ENCODE results near the gene MRM3. TPM values are rescaled to one million over a fixed set of nuclear protein-coding genes. Genes with fewer than 3 reads are reported as not detected.
"Not testable (repeated sequence)": the region's sequence is repeated elsewhere in the genome, so short reads cannot be mapped to it uniquely, and the experiment has no call there.

MRM3 gene
- total RNA-seq, 1 experiment from 2014 or later, result 23.9 TPM

DNA sequence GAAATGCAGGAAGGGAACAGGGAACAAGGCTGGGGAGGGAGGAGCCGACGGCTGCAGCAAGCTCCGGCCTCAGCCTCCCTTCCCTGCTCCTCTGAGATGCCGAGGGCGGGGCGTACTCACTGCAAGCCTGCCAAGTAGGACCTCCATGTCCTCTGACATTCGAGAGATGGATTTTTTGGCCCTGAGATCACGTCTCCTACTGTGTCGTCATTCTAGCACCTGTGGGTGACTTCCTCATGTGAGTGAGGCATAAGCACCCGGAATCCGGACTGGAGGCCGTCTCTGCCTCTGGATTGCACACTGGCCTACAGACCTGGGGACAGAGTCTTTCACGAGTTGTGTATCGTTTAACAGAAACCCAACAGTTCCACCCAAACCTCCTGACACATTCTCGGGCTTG lies 14.5 kb downstream of the MRM3 start:
- DNase-seq (ENCODE audit: low read depth), result no peak

DNA sequence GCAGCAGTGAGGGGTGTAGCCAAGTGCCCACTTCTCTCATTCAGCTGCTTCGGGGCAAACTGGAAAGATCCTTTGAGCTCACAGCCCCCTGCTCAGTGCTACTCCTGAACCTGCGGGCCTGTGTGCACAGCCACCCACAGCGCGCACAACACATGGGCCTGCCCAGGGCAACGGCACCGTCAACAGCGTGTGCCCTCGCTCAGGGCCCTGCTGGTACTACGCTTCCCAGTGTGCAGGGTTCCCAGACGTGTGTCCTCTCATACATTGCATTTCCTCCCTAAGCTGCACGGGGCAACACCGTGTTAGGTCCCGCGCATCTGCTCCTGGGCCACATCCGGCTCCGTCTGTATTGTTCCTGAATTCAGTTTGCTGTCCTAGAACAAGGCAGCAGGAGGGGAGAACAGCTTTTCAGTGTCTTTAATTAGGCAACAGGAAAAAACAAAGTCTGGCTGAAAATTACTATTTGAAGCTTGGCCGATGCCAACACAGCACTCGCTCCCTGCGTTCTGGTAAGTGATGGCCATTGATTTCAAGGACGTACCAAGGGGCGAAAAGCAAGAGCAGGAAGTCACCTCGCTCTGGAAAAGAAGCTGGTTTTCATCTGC lies 15.2 kb downstream of the MRM3 start:
- DNase-seq (ENCODE audit: low read depth), result no peak

DNA sequence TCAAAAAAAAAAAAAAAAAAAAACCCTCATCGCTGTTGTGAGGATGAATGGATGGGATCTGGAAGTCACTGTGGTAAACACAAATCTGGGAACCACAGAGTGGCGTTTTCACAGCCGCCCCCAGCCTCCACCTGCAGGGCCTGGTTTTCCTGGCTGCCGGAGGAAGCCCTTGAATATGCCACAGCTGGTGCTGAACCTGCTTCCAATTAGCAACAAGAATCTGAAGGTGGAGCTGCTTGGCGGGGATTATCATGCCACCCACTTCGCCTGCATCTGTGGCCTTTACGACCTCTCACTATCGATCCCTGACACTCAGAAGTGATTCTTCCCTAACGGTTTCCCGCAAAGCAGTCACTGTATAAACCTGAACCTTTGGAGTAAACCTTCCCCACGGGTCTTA lies 16.1 kb downstream of the MRM3 start:
- DNase-seq (ENCODE audit: low read depth), result no peak

DNA sequence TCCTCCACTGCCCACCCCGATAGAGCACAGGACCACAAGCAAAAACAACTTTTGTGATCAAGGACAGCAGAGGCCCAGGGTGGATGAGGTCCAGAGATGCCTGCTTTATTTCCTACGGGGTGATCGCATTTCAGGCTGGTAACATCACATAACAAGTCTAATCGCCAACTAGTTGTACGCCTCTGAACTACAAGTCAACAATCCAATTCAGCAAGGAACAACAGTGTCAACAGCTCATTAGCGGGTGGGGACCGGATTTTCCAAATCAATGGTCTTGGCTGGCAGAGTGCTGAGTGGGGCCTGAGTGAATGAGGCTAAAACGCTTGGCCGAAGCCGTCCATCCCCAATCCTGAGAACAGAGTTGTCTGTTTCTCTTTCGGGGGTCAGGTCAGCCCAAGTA lies 17.1 kb downstream of the MRM3 start:
- DNase-seq (ENCODE audit: low read depth), result no peak

DNA sequence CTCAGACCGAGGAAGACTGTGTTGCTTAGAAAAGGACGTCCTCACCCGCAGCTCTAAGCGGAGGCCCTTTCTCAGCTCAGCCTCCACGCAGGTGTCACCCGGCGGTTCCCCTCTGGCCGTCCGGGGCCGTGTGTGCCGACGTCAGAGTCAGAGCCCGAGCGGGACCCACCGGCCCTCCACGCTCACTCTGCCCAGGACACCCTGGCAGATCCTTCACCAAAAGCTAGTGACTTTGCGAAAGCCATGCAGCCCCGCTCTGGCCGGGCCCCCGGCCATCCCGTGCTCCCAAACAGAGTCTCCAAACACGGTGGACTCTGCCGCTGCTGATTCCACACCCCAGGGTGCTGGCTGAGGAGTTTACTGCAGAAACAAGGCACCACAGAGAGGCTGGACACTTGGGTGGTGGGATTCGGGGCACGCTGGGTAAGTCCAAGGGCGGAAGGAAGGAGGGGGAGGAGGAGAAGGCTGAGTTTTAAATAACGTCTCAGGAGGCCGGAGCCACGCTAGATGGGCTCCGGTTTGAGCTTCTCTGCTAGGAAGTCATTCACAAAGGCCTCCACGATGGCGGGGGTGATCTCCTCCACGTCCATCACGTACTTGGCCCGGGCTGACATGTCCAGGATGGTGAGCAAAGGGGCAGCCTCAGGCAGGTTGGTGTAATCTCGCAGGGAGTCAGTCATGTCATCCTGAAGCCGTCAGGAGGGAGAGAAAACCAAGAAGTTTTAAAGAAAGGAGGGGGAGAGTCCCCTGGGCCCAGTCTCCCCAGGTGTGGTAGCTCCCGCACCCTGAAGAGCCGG lies 18.5 kb downstream of the MRM3 start:
- no peak for DNase-seq (ENCODE audit: low read depth)

DNA sequence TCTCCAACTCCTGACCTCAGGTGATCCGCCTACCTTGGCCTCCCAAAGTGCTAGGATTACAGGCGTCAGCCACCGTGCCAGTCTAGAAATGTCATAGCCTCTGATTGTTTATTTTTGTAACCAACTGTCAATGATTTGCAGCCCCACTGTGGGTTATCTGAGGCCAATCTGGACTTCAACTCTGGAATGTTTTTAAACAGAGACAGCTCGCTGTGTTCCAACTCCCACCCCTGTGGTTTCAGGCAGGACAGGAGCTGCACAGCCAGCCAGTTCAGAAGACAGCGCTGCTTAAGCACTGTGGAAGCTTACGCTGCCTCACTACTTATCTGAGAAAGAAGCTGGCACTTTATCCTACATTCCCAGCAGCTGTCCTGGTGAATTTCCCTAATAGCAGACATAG lies 19.5 kb downstream of the MRM3 start:
- no peak for DNase-seq (ENCODE audit: low read depth)

DNA sequence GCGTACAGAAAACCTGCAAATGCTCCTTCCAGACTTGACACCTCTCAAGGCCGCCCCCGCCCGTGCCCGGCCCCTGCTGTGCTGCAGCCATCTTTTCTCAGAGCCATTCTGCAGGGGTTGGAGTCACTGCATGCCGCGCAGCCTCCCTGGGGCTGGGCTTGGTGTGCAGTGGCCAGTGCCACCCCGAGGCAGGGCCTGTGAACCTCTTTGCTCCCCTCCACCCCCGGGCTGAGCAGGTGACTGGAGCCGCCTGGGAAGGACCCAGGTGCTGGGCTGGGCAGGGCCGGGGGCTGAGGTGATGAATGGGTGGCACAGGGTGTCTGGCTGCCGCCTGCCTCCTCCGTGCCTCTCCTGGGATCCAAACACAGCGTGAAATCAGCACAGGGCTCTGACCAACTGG lies 20.3 kb downstream of the MRM3 start:
- DNase-seq (ENCODE audit: low read depth), result no peak

DNA sequence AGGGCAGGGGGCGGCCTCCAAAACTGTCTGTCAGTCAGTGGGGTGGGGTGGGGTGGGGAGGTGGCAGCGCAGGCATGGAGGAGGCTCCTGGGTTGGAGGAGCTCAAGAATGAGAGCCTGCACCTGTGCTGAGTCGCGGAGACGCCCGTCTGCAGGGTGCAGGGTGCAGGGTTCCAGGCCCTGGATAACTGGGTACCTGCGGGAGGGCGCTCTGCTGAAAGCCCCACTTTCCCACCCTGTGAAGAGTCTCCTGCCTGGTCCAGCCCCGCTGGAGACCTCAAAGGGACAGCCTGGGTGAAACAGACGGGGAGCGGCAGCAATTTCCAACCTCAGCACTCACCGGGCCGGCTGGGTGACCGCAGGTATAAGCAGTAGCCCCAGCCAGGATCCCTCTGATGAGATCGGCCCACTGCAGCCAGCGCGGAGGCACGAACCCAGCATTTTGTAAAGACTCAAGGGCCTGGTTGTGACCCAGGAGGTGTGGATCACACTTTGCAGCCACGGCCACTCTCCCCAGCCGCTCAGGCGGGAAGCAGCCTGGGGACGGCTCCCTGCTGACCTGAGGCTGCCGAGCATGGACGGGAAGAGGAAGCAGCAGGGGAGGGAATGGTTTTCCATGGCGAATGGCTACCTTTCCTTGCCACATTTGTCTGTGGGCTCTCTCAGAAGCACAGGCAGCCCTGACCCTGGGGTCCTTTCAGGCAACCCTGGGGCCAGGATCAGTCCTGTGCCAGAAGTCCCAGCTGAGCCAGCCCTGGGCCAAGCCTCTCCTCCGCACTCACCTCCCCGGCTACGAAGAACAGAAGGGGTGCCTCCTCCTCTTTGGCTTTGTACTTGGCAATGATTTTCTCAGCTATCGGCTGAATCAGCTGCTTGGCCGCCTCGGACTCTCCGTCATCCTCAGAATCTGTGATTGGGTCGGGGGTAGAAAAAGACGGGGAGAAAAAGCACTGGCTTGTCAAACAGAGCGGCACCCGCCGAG lies 21.0 kb downstream of the MRM3 start:
- no peak for DNase-seq (ENCODE audit: low read depth)

DNA sequence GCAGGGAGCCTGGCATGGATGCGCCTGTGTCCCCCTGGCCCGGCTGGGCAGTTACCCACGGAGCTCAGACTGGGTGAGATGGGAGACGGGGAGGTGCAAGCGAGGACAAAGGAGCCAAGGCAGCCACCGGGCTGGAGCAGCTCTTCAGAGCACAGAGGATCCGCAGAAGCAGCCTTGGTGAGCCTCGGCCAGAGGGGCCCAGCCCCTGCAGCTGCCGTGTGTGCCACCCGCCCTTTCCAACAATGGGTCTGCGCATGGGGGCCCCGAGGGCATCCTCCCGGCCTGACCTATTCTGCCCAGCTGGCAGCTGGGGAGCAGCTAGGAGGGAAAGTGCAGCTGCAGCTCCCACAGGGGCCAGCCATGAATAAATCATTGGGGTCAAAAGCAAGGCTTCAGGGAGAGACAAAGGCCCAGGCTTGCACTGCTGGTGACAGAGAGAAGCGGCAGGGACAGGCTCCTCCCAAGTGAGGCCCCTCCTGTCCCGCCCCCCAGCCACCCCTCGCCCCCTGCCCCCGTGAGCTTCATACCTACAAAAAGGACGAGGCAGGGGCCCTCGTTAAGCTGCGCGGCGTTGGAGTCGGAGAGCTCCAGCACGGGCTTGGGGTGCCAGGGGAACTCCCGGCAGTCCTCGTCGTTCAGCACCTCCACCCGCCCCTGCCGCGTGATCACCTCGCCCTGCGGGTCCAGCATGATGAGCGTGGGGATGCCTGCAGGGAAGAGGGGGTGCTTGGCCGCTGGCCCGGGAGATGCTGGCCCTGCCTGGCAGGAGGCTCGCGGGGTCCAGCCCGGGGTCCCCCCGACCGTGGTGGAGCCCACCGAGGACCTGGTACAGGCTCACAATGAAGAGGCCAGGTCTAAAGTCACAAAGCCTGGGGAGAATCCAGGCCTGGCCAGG lies 22.6 kb downstream of the MRM3 start:
- no peak for DNase-seq (ENCODE audit: low read depth)

DNA sequence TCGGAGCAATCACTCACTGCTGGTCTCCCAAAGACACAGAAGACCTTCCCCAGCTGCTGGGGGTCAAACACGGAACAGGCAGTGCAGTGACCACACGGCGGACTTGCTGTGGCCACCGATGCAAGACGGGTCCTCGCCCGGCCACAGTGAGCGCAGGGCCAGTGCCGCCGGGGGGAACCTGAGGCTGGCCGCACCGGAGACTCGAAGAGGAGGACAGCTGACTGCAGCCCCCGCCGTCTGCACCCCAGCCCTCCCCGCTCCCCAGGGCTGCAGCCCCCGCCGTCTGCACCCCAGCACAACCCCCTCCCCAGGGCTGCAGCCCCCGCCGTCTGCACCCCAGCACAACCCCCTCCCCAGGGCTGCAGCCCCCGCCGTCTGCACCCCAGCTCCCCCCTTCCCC lies 23.7 kb downstream of the MRM3 start:
- not testable (repeated sequence) for DNase-seq (ENCODE audit: low read depth)

DNA sequence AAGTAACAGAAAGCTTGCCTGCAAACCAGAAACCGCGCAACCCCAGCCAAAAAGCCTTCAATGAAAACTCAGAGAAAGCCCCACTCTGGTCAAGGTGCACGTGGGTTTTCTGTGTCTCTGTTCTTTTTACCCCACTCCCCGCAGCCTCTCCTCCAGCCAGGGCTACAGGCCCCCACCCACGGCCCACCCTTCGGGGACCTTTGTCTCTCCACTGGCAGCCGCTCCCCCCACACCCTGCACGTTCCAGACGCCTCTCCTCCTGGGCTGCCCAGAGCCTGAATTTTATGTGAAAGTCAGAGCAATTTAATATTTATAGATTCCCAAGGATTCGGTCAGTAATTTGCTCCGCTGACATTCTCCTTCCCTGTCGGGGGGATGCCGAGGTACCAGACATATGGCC lies 24.2 kb downstream of the MRM3 start:
- DNase-seq (ENCODE audit: low read depth), result no peak

DNA sequence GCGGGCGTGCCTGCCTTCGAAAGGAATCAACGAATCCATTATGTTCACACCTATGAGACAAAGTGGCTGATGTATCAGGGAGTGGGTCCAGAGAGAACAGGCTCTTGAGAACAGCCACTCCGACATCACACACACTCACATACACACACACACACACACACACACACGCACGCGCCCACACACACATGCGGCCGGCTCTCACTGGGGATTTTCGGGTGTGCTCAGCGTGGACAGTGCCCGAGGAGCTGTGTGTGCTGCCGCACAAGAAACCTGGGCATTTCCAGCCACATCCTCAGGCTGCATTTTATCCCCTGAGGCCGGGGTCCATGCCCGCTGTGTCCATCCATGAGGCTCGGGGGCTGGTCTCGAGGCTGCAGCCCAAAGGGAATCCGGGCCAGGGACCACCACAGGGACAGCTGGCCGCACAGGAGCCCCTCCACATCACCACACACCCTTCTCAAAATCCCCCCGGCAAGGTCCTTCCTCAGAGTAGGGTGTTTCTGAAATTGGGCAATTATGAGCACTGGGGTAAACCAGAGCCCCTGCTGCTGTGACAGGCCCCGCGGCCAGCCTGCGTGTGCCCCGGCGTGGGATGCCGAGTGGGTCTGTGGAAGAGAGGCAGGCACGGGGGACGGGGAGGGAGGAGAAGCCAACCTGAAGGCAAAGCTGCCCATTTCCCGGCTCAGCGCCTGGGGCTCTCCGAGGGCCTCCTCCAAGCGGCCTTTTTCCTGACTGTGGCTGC lies 24.8 kb downstream of the MRM3 start:
- DNase-seq (ENCODE audit: low read depth), result no peak

DNA sequence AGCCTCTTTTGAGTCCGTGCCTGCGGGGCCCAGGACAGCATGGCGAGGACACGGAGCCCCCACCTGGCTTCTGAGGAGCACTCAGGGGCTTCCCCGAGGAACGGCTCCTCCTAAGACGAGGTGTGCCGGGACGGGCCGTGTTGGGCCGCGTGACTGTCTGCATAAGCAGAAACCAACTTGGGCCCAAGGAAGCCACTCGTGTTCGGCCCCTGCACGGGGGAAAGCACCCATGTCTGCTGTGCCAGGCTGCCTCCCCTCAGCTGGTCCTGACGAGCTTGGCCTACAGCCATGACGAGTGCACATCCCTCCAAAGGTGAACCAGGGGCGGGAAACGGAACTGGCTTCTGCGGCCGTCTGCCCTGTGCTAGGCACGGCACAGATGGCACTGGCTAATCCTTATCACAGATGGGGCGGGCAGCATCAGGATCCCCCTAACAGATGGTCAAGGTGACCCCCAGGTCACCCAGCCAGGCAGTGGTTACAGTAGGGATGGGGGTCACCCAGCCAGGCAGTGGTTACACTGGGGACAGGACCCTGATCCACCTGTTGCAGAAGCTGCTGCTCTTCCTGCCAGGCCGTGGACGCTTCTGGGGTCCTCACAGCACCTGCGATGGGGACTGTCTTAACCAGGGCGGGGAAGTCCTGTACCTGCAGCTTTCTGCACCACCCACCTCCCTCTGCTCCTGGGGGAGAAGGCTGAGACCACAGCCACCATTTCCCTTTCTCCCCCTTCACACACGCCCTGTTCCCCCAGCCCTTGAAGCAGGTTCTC lies 25.6 kb downstream of the MRM3 start:
- DNase-seq (ENCODE audit: low read depth), result no peak

DNA sequence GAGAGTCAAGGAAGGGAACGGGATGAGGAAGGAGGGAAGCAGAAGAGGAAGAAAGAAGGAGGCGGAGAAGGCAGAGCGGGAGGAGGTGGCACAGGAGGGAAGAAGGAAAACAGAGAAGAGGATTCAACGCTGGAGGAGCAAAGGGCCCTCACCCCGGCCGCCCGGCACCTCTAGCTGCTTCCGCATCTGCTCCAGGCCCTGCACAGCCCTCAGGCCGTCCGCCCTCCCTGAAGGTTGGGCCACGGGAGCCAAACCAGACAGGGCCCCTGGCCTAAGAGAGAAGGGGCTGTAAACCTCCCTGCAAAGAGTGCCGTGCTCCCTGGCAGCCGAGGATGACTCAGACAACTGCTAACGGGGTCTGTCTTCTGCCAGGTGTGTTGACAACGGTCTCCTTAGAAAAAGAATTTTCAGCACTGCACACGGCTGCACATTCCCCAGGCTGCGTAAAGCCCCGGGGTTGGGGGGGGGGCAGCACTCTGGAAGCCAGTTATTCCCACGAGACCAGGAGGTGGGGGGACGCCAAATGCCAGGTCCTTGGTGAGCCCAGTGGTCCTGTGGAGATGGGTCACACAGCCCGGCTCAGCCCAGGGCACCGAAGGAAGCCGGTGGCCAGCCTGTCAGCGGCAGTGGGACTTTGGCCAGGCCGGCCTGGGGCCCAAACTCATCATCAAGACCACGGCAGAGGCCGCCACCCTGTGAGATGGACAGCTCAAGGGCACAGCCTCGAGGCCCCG lies 29.1 kb downstream of the MRM3 start:
- no peak for DNase-seq (ENCODE audit: low read depth)

DNA sequence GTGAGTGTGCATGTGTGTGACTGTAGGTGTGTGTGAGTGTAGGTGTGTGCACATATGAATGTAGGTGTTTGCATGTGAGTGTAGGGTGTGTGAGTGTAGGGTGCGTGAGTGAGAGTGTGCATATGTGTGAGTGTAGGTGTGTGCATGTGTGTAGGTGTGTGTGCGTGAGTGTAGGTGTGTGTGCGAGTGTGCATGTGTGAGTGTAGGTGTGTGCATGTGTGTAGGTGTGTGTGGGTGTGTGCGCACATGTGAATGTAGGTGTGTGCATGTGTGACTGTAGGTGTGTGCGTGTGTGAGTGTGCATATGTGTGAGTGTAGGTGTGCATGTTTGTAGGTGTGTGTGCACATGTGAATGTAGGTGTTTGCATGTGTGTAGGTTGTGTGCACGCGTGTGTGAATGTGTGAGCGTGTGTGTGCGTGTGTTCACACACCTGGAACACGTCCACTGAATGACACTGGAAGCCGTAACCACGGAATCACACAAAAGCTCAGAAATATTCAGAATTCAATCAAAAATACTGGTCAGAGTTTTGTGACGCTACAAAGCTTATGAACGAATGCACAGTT lies 30.6 kb downstream of the MRM3 start:
- no peak for DNase-seq (ENCODE audit: low read depth)

DNA sequence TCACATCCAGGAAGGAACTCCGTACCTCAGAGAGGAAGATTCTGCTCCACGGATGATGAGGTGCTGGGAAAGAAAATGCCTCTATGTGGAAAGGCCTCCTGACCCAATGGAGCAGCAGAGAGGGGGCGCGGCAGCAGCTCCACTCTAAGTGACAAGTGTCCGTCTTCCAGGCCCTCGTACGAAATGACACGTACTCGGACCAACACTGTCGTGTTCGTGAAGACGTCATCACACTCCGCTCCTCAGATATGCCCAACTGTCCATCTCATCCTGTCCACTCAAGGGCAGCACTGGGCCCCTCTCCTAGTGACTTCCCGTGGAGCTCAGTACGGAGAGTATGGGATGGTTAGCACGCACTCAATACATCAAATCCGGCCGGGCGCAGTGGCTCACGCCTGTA lies 32.2 kb downstream of the MRM3 start:
- DNase-seq (ENCODE audit: low read depth), result no peak

DNA sequence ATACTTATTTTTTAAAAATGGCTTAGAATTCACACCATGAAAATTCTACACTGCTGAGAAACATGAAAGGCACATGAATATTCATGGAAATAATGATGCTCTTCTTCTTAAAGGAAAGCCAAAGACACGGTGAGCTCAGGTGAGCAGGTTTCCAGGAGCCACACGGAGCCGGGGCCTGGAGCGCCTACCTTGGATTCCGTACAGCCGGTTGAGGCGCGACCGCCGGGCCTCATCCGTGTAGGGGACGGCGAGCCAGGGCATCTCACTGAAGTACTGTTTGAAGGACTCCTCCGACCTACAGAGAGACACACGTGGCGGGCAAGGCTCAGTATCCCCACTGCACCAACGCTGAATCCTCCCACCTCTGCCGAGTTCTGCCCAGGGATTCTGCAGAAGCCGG lies 37.1 kb downstream of the MRM3 start:
- DNase-seq (ENCODE audit: low read depth), result no peak

DNA sequence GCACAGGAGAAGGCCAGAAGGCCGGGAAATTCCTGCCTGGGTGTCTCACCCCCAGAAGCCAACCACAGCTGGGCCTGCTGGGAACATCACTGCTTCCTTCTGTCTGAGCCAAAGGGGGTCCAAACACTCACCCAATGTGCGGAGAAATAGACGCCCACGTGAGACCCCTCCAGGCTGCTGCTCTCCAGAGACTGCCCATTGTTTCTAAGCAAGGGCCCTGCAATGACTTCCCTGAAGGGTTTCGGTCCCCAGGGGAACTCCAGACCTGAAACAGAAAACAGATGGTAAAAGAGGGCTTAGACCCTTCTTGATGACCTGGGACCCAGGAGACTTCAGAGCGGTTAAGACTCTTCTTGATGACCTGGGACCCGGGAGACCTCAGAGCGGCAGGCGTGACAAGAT lies 41.3 kb downstream of the MRM3 start:
- no peak for DNase-seq (ENCODE audit: low read depth)

DNA sequence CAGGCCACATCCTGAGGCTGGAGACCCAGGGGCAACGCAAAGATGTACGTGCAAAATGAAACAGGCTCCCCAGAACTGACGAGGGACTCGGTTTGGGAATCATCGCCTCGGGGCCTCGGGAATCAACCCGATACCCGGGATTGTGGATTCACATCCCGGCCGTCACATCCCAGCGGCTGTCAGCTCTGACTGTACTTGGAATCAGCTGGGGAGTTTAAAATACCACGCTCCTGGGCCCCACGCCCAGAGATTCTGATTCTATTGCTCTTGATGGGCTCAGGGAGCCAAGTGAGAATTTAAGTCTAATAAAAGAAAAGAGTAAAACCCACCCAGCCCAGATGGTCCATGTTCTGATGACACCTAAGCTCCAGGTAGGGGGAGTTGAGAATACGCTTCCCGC lies 42.2 kb downstream of the MRM3 start:
- no peak for DNase-seq (ENCODE audit: low read depth)
